HepG2 (cell line): ENCODE measurements around the gene LMAN2. TPM values are rescaled to one million over a fixed set of nuclear protein-coding genes. Genes with fewer than 3 reads are reported as not detected.

Experiments used
- BORCS8-MEF2B ChIP-seq: sonication (generic); formaldehyde crosslinking; IDR thresholded peaks from 2 replicates; pipeline ENCODE4 v1.8.0; 2022; ENCODE audit warnings: mild to moderate bottlenecking, missing genetic modification reagents
- BRD4 ChIP-seq: sonication (generic); formaldehyde crosslinking; IDR thresholded peaks from 2 replicates; pipeline ENCODE4 v1.4.0; 2020; ENCODE audit warnings: missing genetic modification reagents
- FOSL2 ChIP-seq: sonication (generic); formaldehyde crosslinking; IDR thresholded peaks from 2 replicates; pipeline ENCODE4 v1.4.0; 2020; ENCODE audit warnings: missing genetic modification reagents
- KDM6A ChIP-seq: IDR thresholded peaks from 2 replicates; pipeline ENCODE4 v1.6.1; 2016; ENCODE audit warnings: low read depth
- MLLT10 ChIP-seq: sonication (generic); formaldehyde crosslinking; IDR thresholded peaks from 2 replicates; pipeline ENCODE4 v1.4.0; 2020; ENCODE audit warnings: missing genetic modification reagents
- POLR2A ChIP-seq, 2 experiments: IDR thresholded peaks; 2 replicates each; pipeline ENCODE4 v1.6.1; 2011; ENCODE audit warnings: low read depth in 2 of 2, low read length in 2 of 2, mild to moderate bottlenecking in 1 of 2, moderate library complexity in 1 of 2; ENCODE audit not compliant: insufficient read depth in 1 of 2
- SAP130 ChIP-seq: IDR thresholded peaks from 2 replicates; pipeline ENCODE4 v1.6.1; 2016; ENCODE audit warnings: low read depth
- ZBTB3 ChIP-seq: sonication (generic); formaldehyde crosslinking; IDR thresholded peaks from 2 replicates; pipeline ENCODE4 v1.4.0; 2020; ENCODE audit warnings: low read depth, mild to moderate bottlenecking, moderate library complexity, missing genetic modification reagents, borderline replicate concordance
- ZNF160 ChIP-seq: sonication (generic); formaldehyde crosslinking; IDR thresholded peaks from 2 replicates; pipeline ENCODE4 v1.8.0; 2022; ENCODE audit warnings: mild to moderate bottlenecking, inconsistent platforms, missing genetic modification reagents
- ZNF260 ChIP-seq: sonication (generic); formaldehyde crosslinking; IDR thresholded peaks from 2 replicates; pipeline ENCODE4 v1.4.0; 2020; ENCODE audit warnings: missing genetic modification reagents, low read depth, mild to moderate bottlenecking, borderline replicate concordance
- ZNF570 ChIP-seq: sonication (generic); formaldehyde crosslinking; IDR thresholded peaks from 2 replicates; pipeline ENCODE4 v1.4.0; 2020; ENCODE audit warnings: mild to moderate bottlenecking, missing genetic modification reagents, borderline replicate concordance
- ZNF775 ChIP-seq: sonication (generic); formaldehyde crosslinking; IDR thresholded peaks from 2 replicates; pipeline ENCODE4 v1.4.0; 2020; ENCODE audit warnings: missing genetic modification reagents, mild to moderate bottlenecking, moderate library complexity, borderline replicate concordance
- ZNF883 ChIP-seq: sonication (generic); formaldehyde crosslinking; IDR thresholded peaks from 2 replicates; pipeline ENCODE4 v1.5.1; 2020; ENCODE audit warnings: mild to moderate bottlenecking, missing genetic modification reagents; ENCODE audit errors: not compliant biosample characterization
- polyA plus RNA-seq, 8 experiments: library from polyadenylated mRNA; depleted of rRNA in 3 of 8; stranded (reverse) in 7 of 8; unstranded in 1 of 8; fragments of >200 nt; fragmentation: Illumina TruSeq in 4 of 8; extraction: Trizol in 4 of 8; gene quantifications; 2 replicates each; pipeline versions ENCODE4 v1.2.1 to v1.2.3, GENCODE V29; 2011 to 2016; ENCODE audit warnings: low read depth in 4 of 8, missing spikeins in 1 of 8, mixed read lengths in 1 of 8; ENCODE audit not compliant: insufficient read depth in 1 of 8
- total RNA-seq, 5 experiments: library from RNA; depleted of rRNA; stranded (reverse); fragments of >200 nt; fragmentation: Illumina TruSeq; extraction: Trizol; gene quantifications; 2 replicates each; pipeline ENCODE4 v1.2.3, GENCODE V29; 2016; ENCODE audit warnings: low read depth in 1 of 5
- TF ChIP-seq, protein P1 (sequence below): sonication (generic); formaldehyde crosslinking; IDR thresholded peaks from 2 replicates; pipeline ENCODE4 v1.4.0; 2020; ENCODE audit warnings: missing genetic modification reagents
- TF ChIP-seq, protein P2 (sequence below): IDR thresholded peaks from 2 replicates; pipeline ENCODE4 v1.6.1; 2012; ENCODE audit warnings: inconsistent platforms
- TF ChIP-seq, protein P3 (sequence below): sonication (generic); formaldehyde crosslinking; IDR thresholded peaks from 2 replicates; pipeline ENCODE4 v1.4.0; 2020; ENCODE audit warnings: missing genetic modification reagents, borderline replicate concordance
- TF ChIP-seq, protein P4 (sequence below): sonication (generic); formaldehyde crosslinking; IDR thresholded peaks from 2 replicates; pipeline ENCODE4 v1.4.0; 2020; ENCODE audit warnings: mild to moderate bottlenecking, missing genetic modification reagents
- TF ChIP-seq, protein P5 (sequence below): sonication (generic); formaldehyde crosslinking; IDR thresholded peaks from 2 replicates; pipeline ENCODE4 v1.5.1; 2020; ENCODE audit warnings: missing genetic modification reagents, mild to moderate bottlenecking, borderline replicate concordance

Gene LMAN2
- total and polyA plus RNA-seq, 2 of the 13 experiments (the other 11 are each of a cell fraction or from before 2014, with no cell fraction given): 191 to 197 TPM

DNA sequence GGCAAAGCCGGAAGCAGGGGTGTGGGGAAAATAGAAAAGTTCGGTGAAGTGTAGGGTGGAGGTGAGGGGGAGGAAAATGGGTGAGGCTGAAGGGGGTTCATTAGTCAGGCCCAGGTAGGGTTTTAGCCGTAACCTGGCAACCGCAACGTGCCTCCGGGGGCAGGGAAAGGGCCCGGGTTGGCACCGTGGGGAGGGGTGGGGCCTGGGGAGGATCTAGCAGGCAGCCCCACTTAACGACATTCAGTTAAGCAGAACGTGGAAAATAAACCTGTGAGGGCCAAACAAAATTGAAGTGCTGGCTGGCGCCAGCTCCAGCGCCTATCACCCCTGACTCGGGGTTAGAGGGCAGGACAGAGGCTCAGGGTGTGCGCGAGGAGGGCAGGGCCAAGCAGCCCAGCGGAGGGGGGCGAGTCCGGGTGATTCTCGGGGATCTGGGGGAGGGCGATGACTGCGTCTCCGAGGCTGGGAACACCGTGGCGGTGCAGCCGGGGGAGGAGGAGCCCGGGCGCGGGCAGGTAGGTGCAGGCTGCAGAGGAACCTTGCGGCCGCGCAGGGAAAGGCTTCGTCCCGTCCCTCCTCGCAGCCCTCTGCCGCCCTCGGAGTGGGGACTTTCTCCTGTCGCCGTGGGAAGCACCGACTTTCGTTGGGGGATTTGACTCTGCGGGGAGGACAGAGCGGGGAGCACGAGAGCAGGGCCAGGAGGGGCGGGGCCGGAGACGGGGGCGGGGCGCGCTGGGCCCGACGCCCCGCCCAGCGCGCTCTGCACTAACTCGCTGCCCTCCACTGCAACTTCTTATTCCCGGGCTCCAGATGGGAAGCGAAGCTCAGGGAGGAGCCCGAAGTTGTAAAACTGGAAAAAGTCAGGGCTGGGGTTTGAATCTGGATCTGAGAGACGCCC, 11.4 kb upstream of the LMAN2 start (continued):
- TF ChIP-seq, protein P1, sequence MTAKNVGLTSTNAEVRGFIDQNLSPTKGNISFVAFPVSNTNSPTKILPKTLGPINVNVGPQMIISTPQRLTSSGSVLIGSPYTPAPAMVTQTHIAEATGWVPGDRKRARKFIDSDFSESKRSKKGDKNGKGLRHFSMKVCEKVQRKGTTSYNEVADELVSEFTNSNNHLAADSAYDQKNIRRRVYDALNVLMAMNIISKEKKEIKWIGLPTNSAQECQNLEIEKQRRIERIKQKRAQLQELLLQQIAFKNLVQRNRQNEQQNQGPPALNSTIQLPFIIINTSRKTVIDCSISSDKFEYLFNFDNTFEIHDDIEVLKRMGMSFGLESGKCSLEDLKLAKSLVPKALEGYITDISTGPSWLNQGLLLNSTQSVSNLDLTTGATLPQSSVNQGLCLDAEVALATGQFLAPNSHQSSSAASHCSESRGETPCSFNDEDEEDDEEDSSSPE (CRISPR knock-in tag): no peak
- TF ChIP-seq ZNF260 (CRISPR knock-in tag) (no peak), BRD4 (CRISPR knock-in tag) (no peak), MLLT10 (CRISPR knock-in tag) (no peak), ZNF570 (CRISPR knock-in tag) (no peak), ZBTB3 (CRISPR knock-in tag) (no peak), KDM6A (CRISPR knock-in tag) (no peak), POLR2A (IDR thresholded peaks at IDR 0.05; ENCODE audit: insufficient read depth in 1 of 2, low read depth in 2 of 2, low read length in 2 of 2) (no peak), FOSL2 (CRISPR knock-in tag) (no peak), ZNF160 (CRISPR knock-in tag) (no peak), ZNF883 (CRISPR knock-in tag) (peak; percentile 39), BORCS8-MEF2B (no peak), ZNF775 (CRISPR knock-in tag) (no peak), SAP130 (CRISPR knock-in tag) (peak; percentile 41)
- TF ChIP-seq, protein P2, sequence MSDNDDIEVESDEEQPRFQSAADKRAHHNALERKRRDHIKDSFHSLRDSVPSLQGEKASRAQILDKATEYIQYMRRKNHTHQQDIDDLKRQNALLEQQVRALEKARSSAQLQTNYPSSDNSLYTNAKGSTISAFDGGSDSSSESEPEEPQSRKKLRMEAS: 0 out of 2 replicates have a peak, but pooled peaks have one; percentile 32
- TF ChIP-seq, protein P3, sequence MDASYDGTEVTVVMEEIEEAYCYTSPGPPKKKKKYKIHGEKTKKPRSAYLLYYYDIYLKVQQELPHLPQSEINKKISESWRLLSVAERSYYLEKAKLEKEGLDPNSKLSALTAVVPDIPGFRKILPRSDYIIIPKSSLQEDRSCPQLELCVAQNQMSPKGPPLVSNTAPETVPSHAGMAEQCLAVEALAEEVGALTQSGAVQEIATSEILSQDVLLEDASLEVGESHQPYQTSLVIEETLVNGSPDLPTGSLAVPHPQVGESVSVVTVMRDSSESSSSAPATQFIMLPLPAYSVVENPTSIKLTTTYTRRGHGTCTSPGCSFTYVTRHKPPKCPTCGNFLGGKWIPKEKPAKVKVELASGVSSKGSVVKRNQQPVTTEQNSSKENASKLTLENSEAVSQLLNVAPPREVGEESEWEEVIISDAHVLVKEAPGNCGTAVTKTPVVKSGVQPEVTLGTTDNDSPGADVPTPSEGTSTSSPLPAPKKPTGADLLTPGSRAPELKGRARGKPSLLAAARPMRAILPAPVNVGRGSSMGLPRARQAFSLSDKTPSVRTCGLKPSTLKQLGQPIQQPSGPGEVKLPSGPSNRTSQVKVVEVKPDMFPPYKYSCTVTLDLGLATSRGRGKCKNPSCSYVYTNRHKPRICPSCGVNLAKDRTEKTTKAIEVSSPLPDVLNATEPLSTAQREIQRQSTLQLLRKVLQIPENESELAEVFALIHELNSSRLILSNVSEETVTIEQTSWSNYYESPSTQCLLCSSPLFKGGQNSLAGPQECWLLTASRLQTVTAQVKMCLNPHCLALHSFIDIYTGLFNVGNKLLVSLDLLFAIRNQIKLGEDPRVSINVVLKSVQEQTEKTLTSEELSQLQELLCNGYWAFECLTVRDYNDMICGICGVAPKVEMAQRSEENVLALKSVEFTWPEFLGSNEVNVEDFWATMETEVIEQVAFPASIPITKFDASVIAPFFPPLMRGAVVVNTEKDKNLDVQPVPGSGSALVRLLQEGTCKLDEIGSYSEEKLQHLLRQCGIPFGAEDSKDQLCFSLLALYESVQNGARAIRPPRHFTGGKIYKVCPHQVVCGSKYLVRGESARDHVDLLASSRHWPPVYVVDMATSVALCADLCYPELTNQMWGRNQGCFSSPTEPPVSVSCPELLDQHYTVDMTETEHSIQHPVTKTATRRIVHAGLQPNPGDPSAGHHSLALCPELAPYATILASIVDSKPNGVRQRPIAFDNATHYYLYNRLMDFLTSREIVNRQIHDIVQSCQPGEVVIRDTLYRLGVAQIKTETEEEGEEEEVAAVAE (CRISPR knock-in tag): no peak
- TF ChIP-seq, protein P4, sequence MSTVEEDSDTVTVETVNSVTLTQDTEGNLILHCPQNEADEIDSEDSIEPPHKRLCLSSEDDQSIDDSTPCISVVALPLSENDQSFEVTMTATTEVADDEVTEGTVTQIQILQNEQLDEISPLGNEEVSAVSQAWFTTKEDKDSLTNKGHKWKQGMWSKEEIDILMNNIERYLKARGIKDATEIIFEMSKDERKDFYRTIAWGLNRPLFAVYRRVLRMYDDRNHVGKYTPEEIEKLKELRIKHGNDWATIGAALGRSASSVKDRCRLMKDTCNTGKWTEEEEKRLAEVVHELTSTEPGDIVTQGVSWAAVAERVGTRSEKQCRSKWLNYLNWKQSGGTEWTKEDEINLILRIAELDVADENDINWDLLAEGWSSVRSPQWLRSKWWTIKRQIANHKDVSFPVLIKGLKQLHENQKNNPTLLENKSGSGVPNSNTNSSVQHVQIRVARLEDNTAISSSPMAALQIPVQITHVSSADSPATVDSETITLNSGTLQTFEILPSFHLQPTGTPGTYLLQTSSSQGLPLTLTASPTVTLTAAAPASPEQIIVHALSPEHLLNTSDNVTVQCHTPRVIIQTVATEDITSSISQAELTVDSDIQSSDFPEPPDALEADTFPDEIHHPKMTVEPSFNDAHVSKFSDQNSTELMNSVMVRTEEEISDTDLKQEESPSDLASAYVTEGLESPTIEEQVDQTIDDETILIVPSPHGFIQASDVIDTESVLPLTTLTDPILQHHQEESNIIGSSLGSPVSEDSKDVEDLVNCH (CRISPR knock-in tag): no peak
- TF ChIP-seq, protein P5, sequence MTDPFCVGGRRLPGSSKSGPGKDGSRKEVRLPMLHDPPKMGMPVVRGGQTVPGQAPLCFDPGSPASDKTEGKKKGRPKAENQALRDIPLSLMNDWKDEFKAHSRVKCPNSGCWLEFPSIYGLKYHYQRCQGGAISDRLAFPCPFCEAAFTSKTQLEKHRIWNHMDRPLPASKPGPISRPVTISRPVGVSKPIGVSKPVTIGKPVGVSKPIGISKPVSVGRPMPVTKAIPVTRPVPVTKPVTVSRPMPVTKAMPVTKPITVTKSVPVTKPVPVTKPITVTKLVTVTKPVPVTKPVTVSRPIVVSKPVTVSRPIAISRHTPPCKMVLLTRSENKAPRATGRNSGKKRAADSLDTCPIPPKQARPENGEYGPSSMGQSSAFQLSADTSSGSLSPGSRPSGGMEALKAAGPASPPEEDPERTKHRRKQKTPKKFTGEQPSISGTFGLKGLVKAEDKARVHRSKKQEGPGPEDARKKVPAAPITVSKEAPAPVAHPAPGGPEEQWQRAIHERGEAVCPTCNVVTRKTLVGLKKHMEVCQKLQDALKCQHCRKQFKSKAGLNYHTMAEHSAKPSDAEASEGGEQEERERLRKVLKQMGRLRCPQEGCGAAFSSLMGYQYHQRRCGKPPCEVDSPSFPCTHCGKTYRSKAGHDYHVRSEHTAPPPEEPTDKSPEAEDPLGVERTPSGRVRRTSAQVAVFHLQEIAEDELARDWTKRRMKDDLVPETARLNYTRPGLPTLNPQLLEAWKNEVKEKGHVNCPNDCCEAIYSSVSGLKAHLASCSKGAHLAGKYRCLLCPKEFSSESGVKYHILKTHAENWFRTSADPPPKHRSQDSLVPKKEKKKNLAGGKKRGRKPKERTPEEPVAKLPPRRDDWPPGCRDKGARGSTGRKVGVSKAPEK: no peak
